Activated T-helper 2 cell treated with anti-CD3 and anti-CD28 coated beads, Interferon-gamma antibody, Interleukin-2, Interleukin-4, amounts not matched to agents 10 μg/mL and 5 μg/mL and 100 μg/mL, durations not matched to agents 14 hours and 24 hours and 36 hours (primary cell): ENCODE results near the gene CMSS1. TPM values are rescaled to one million over a fixed set of nuclear protein-coding genes. Genes with fewer than 3 reads are reported as not detected.

Experiments
- DNase-seq: peaks from one replicate; pipeline ENCODE4 v3.0.0; 2021; ENCODE audit warnings: low spot score
- H3K27ac Mint-ChIP-seq: one replicate; pipeline ENCODE4 v1.8.0; 2021; ENCODE audit warnings: mixed read lengths
- H3K27me3 Mint-ChIP-seq: one replicate; pipeline ENCODE4 v1.8.0; 2021; ENCODE audit warnings: low read depth, mixed read lengths
- H3K36me3 Mint-ChIP-seq: one replicate; pipeline ENCODE4 v1.8.0; 2021; ENCODE audit warnings: low read depth, mixed read lengths
- H3K4me1 Mint-ChIP-seq: one replicate; pipeline ENCODE4 v1.8.0; 2021; ENCODE audit warnings: low read depth, mixed read lengths
- H3K4me3 Mint-ChIP-seq: one replicate; pipeline ENCODE4 v1.8.0; 2021; ENCODE audit warnings: low read depth, mild to moderate bottlenecking, moderate library complexity, mixed read lengths
- H3K9me3 Mint-ChIP-seq: one replicate; pipeline ENCODE4 v1.8.0; 2021; ENCODE audit warnings: mixed read lengths
- intact Hi-C: fragments of 100-400 bp; cut with micrococcal nuclease; formaldehyde crosslinking; loops from one replicate; pipeline ENCODE4 v1.15.1; 2023
- total RNA-seq: library from RNA; stranded (reverse); gene quantifications from 2 replicates; pipeline ENCODE4 v1.2.3, GENCODE V29; 2022

CMSS1 gene
- total RNA-seq, 1 donor from 2014 or later = 138 TPM

DNA sequence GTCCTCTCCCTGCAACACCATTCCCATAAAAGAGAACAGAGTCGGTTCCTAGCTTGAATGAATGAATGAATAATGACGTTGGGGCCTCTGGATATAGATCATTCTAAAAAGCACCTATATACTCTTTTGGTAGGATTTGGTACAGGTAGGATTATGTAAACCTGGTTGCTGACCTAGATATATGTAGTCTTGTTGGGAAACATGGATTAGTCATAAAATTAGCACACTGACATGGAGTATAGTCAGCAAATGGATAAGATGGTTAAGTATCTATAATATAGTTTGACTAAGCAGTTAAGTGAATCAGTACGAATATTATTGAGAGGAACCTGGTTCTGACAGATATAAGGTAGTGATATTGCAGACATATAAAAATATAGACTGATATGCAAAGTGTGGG lies 154.1 kb downstream of the CMSS1 start:
- no peak for DNase-seq
- H3K4me1 Mint-ChIP-seq = peaks cover 33% of the 10 kb centered on the region
- no peak overlapping the region for H3K27ac Mint-ChIP-seq
- H3K9me3 Mint-ChIP-seq = no peaks in the 10 kb centered on the region
- H3K36me3 Mint-ChIP-seq = peaks cover 10% of the 10 kb centered on the region
- no peaks in the 10 kb centered on the region for H3K27me3 Mint-ChIP-seq
- intact Hi-C loops = loop anchor here (2.0 kb wide), 1 partner anchor 59 kb away; no protein-coding TSS in a partner anchor
- no peak overlapping the region for H3K4me3 Mint-ChIP-seq

DNA sequence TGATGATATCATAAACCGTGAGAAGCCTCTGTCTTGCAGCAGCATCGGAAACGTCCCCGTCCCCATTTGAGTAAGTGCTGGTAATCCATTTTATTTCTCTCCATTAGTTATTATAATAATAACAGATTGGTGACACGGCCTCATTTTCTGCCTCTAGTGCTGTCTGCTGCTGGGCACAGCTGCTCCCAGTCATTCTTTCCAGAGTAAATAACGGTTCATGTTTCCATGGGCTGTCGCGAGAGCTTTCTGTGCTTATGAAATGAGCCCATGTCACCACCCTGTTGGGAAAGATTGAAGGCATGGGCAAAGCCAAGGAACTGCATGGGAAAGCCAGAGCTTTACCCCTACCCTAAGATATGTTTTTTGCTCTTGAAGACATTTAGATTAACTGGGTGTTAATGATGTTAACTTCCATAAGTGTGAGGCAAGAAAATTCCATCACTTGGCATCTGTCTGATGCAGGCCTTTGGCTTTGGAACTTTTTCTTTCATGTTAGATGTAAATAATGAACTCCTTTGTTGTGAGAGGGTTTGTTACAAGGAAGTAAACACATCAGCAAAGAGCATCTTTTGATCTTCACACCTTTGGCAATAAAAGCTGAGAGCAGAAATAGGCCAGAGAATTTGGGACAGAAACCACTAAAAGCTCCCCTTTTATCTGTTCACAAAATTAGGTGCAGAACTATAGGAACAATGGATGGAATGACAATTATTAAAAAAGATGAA lies 154.9 kb downstream of the CMSS1 start:
- Mint-ChIP-seq H3K4me3 (no peak overlapping the region), H3K27me3 (no peaks in the 10 kb centered on the region), H3K9me3 (no peaks in the 10 kb centered on the region), H3K27ac (no peak overlapping the region), H3K36me3 (peaks cover 9% of the 10 kb centered on the region), H3K4me1 (peaks cover 31% of the 10 kb centered on the region)
- no peak for DNase-seq
- intact Hi-C loops = no loop called here

- H3K9me3 Mint-ChIP-seq = no peaks in the 10 kb centered on the region
- no peak overlapping the region for H3K27ac Mint-ChIP-seq
- H3K4me3 Mint-ChIP-seq = no peak overlapping the region
- no peak for DNase-seq
- H3K36me3 Mint-ChIP-seq = peaks cover 3% of the 10 kb centered on the region
- H3K27me3 Mint-ChIP-seq = no peaks in the 10 kb centered on the region
- intact Hi-C loops = no loop called here
- H3K4me1 Mint-ChIP-seq = peaks cover 9% of the 10 kb centered on the region
Observed at GRCh38 chr3:99974989-99975388, 157.3 kb downstream of the CMSS1 start.

DNA sequence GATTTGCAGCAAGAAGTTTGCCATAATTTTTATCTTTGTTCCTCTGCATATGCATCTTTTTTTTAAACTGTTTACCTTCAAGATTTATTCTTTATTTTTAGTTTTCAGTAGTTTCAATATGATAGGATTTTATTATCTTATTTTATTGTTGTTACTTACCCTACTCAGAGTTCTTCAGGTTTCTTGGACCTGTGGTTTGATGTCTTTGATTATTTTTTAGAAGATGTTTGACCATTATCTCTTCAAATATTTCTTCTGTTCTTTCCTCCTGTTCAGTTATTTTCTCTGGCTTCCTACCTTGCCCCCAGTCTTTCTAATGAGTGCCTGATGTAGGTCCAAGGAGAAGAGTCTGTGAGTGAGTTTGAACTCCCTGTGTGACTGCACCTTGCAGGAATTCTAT lies 158.9 kb downstream of the CMSS1 start:
- Mint-ChIP-seq H3K36me3 (peaks cover 3% of the 10 kb centered on the region), H3K4me3 (no peak overlapping the region), H3K9me3 (no peaks in the 10 kb centered on the region), H3K27ac (no peak overlapping the region), H3K4me1 (no peaks in the 10 kb centered on the region), H3K27me3 (no peaks in the 10 kb centered on the region)
- DNase-seq = no peak
- intact Hi-C loops = no loop called here

GRCh38 chr3:99978221-99978620 lies 160.6 kb downstream of the CMSS1 start:
- Mint-ChIP-seq H3K36me3 (peaks cover 3% of the 10 kb centered on the region), H3K27me3 (no peaks in the 10 kb centered on the region), H3K4me1 (no peaks in the 10 kb centered on the region), H3K9me3 (no peaks in the 10 kb centered on the region), H3K4me3 (no peak overlapping the region), H3K27ac (no peak overlapping the region)
- no peak for DNase-seq
- intact Hi-C loops = no loop called here

GRCh38 chr3:99980606-99981005 lies 162.9 kb downstream of the CMSS1 start:
- Mint-ChIP-seq H3K27me3 (no peaks in the 10 kb centered on the region), H3K27ac (no peak overlapping the region), H3K4me3 (no peak overlapping the region), H3K9me3 (no peaks in the 10 kb centered on the region), H3K4me1 (peaks cover 6% of the 10 kb centered on the region), H3K36me3 (peaks cover 3% of the 10 kb centered on the region)
- intact Hi-C loops = no loop called here
- no peak for DNase-seq

GRCh38 chr3:99981138-99981537 lies 163.5 kb downstream of the CMSS1 start:
- Mint-ChIP-seq H3K9me3 (no peaks in the 10 kb centered on the region), H3K27ac (no peak overlapping the region), H3K4me1 (peaks cover 6% of the 10 kb centered on the region), H3K4me3 (no peak overlapping the region), H3K36me3 (peaks cover 3% of the 10 kb centered on the region), H3K27me3 (no peaks in the 10 kb centered on the region)
- DNase-seq = no peak
- intact Hi-C loops = no loop called here

GRCh38 chr3:99982650-99983049 lies 165.0 kb downstream of the CMSS1 start:
- Mint-ChIP-seq H3K27ac (no peak overlapping the region), H3K36me3 (peaks cover 5% of the 10 kb centered on the region), H3K9me3 (no peaks in the 10 kb centered on the region), H3K4me1 (peaks cover 6% of the 10 kb centered on the region), H3K4me3 (no peak overlapping the region), H3K27me3 (no peaks in the 10 kb centered on the region)
- intact Hi-C loops = no loop called here
- DNase-seq = no peak

GRCh38 chr3:99984139-99984538 lies 166.5 kb downstream of the CMSS1 start:
- H3K36me3 Mint-ChIP-seq = peaks cover 5% of the 10 kb centered on the region
- no peak for DNase-seq
- H3K4me1 Mint-ChIP-seq = peaks cover 6% of the 10 kb centered on the region
- no peaks in the 10 kb centered on the region for H3K9me3 Mint-ChIP-seq
- H3K27me3 Mint-ChIP-seq = no peaks in the 10 kb centered on the region
- intact Hi-C loops = no loop called here
- no peak overlapping the region for H3K27ac Mint-ChIP-seq
- no peak overlapping the region for H3K4me3 Mint-ChIP-seq

DNA sequence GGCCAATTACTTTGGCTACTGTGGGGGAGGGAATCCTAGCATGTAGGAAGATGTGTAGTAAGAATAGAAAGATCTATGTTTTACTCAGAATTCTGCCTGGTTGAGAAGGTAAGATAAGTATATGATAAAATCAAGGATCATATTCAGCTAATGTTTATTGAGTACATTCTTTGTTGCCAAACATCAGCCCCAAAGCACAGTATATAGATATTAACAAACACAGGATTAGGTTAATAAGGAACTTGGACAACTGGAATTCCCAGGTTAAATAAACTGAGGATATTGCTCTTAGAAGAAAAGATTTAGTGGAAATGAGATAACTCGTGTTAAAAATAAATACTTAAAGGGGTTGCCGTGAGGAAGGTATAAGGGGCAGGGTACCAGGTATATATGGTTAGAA lies 167.0 kb downstream of the CMSS1 start:
- intact Hi-C loops = no loop called here
- Mint-ChIP-seq H3K4me3 (no peak overlapping the region), H3K27me3 (no peaks in the 10 kb centered on the region), H3K36me3 (peaks cover 5% of the 10 kb centered on the region), H3K9me3 (no peaks in the 10 kb centered on the region), H3K27ac (no peak overlapping the region), H3K4me1 (peaks cover 6% of the 10 kb centered on the region)
- DNase-seq = no peak

- no peaks in the 10 kb centered on the region for H3K27me3 Mint-ChIP-seq
- no peak overlapping the region for H3K27ac Mint-ChIP-seq
- H3K36me3 Mint-ChIP-seq = peaks cover 22% of the 10 kb centered on the region
- intact Hi-C loops = no loop called here
- no peak overlapping the region for H3K4me3 Mint-ChIP-seq
- peaks cover 19% of the 10 kb centered on the region for H3K9me3 Mint-ChIP-seq
- no peak for DNase-seq
- peaks cover 3% of the 10 kb centered on the region for H3K4me1 Mint-ChIP-seq
Observed at GRCh38 chr3:99990179-99990578, 172.5 kb downstream of the CMSS1 start.

DNA sequence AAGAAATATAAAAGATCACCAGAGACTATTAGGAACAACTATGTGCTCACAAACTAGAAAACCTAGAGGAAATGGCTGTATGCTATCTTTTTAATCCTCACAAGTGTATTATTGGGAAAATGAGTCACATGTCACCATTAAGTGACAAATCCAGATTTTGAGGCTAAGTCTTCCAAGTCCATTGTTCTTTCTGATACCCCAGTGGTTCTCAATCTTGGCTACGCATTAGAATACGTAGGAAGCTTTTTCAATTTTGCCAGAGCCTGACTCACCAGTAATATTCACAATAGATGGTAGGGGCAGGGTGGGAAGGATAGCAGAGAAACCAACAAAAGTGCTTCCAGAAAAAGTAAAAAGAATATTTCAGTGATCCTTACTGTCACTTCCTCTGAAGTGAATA lies 179.6 kb downstream of the CMSS1 start:
- peaks cover 7% of the 10 kb centered on the region for H3K4me1 Mint-ChIP-seq
- no peak overlapping the region for H3K4me3 Mint-ChIP-seq
- peaks cover 34% of the 10 kb centered on the region for H3K9me3 Mint-ChIP-seq
- H3K27me3 Mint-ChIP-seq = no peaks in the 10 kb centered on the region
- H3K36me3 Mint-ChIP-seq = peaks cover 35% of the 10 kb centered on the region
- no peak for DNase-seq
- H3K27ac Mint-ChIP-seq = no peak overlapping the region
- intact Hi-C loops = no loop called here

DNA sequence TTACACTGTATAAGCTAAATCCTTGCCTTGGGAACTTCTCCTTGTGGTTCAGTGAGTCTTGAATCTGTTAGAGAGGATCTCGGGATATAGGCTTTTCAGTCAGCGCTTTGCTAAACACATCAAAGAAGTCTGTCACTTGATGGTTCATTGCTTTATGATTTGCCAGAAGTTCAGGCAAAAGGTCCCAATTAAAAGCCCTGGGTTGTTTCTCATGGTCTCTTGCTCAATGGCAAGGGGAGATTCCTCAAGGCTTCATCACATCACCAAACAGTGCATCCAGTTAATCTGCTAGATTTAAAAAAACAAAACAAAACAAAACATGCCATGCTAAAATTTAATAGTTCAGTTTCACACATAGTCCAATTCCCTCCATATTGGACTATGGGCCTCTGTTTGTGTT lies 181.9 kb downstream of the CMSS1 start:
- H3K4me3 Mint-ChIP-seq = no peak overlapping the region
- H3K27ac Mint-ChIP-seq = no peak overlapping the region
- intact Hi-C loops = no loop called here
- peaks cover 30% of the 10 kb centered on the region for H3K36me3 Mint-ChIP-seq
- H3K27me3 Mint-ChIP-seq = no peaks in the 10 kb centered on the region
- H3K4me1 Mint-ChIP-seq = peaks cover 21% of the 10 kb centered on the region
- peaks cover 20% of the 10 kb centered on the region for H3K9me3 Mint-ChIP-seq
- DNase-seq = no peak

- Mint-ChIP-seq H3K4me1 (peaks cover 29% of the 10 kb centered on the region), H3K27me3 (no peaks in the 10 kb centered on the region), H3K4me3 (no peak overlapping the region), H3K9me3 (peaks cover 12% of the 10 kb centered on the region), H3K36me3 (peaks cover 23% of the 10 kb centered on the region), H3K27ac (no peak overlapping the region)
- intact Hi-C loops = no loop called here
- DNase-seq = no peak
Observed at GRCh38 chr3:100001083-100001482, 183.4 kb downstream of the CMSS1 start.
